IPS-NIHi11 (cell line): ENCODE results near the gene MBD1.
"Not testable (repeated sequence)": the region's sequence is repeated elsewhere in the genome, so short reads cannot be mapped to it uniquely, and the experiment has no call there.

ENCODE experiments used
- DNase-seq: peaks from one replicate; pipeline ENCODE4 v3.0.0; 2012; ENCODE audit warnings: mixed read lengths, low spot score

The MBD1 gene

DNA sequence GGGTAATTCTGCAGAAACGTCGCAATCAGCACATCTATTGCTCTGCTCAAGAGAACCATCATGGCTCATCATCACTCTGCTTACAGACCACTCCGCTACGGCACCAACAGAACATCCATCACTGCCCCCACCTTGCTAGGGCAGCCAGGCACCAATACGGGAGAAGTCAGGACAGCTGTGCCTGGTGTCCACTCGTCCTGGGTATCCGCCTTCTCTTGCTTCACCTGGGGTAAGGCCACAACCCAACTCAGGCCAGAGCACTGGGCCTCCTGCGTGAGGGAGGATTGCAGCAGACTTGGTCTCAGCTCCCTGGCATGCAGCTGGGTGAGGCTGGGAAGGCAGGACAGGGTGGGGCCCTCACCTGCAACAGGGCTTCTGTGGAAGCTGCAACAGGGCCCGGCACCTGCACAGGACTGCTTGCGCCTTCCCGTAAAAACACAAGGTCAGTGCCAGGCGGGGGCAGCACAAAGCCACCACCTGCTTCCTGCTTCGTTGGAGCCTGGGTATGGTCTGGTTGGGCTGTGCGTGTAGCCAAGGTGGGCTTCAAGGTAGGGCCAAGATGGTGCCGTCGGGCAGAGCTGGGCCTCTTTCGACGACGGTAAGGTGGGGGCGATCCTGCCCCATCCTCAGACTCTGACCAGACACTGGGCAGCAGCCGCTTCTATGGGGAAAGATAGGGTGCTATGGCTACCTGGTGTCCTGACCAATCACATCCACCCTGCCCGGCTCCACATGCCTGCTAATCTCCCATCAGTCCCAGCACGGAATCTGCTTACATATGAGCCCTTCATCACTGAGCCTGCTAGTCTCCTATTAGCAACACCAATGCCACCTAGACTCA, 7.9 kb downstream of the MBD1 start:
- DNase-seq = no peak

DNA sequence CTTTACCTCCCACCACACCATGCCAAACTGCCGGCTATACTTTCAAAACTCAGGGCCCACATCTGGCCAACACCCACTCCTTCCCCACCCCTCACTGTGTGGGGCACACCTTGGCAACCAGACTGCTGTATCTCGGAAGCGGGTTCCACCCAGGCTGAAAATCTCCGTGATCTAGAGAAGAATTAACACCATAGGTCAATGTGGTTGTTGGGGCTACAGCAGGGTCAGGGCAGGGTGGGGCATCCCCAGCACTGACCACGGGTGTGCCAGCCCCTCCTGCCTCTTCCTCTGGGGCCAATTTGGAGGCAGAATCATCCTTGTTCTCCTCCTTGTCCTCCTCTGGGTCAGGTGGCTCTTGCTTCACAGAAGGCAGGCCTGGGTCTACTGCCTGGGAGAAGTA, 8.8 kb downstream of the MBD1 start:
- DNase-seq = no peak

DNA sequence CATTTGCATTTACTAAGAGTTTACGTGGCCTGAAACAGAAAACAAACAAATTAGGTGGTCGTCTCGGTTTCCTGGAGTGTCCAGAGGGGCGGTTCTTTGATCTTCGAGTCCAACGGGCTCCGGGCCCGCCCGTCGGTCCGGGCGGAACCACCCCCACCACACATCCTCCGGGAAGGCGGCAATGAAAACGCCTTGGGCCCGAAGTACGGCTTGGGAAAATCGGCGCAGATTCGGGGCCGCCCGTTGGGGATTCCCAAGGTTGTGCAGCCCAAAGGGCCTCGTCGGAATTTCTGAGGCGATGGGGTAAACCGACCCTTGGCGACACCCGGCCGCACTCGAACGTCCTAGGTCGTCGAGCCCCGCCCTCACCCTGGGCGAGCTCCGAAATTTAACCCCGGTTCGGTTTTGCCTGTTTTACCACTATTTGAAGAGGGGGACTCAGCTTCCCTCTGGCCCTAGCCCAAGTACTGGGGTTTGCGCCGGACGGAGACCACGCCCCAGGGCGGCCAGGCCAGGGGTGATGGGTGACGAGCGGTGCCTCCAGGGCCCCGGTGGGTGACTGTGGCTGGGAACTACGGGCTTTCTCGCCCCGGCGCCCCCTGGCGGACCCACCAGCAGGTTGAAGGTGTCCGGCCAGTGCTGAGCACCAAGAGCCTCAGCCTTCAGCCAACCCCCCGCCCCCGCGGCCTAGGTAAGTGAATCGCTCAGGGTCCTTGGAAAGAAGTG, 13.1 kb downstream of the MBD1 start:
- DNase-seq = peak; percentile 93

DNA sequence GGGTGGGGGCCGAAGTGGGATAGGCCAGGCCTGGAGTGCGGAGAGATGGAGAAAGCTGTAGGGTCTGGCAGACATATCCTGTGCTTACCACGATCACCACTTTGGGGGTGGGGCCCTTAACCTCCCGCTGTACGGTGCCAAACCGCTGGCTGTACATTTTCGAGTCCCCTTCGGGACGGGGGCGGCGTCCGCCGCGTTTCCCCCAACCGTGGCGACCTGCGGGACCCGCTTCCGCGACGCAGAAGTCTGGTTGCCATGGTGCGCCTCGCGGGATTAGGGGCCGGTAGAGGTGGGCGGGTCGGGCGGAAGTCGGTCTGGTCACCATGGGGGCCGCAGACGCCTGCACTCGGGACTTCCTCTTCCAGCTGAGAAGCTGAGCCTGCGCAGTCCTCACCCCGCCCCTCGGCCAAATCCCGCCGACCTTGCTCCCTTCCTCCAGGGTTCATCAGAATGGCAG, 15.0 kb downstream of the MBD1 start, which contains the start of gene CFAP53:
CFAP53 (minus strand) TSS at position 248 of the 457 bp plus-strand sequence; CDS start at position 157, 91 bp downstream.
- peak; percentile 96 for DNase-seq

DNA sequence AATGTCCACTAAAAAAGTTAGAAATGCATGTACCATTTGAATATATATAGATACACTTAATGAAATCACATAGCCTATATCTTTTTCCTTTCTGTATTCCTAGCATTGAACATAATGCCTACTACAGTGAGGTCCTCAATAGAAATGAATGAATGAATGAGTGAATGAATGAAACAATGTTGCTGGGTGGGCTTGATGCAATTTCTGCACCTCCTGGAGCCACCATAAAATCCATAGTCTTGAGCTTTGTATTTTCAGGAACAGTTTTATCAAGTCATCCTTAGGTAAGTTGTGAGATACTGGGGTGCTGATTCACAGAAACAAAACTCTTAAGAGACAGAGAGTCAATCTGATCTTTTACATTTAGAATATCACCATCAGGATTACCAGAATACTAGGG, 18.3 kb downstream of the MBD1 start:
- no peak for DNase-seq

DNA sequence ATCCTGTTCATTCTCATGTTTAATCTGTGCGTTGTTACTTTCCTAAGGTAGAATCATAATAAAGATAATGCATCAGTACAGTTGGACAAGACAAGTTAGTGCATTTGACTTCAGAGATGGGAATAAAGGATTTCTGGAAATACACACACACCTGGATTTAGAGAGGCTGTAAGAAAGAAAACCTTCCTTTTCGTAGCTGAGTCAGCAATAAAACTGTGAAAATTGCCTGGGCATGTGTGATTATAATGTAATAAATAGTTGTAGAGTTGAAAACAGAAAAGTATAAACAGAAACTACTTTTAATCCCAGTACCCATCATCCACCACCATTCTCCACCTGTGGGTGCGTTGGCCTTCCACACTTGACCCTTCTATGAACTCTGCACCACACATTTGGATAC, 30.4 kb downstream of the MBD1 start:
- DNase-seq = no peak

DNA sequence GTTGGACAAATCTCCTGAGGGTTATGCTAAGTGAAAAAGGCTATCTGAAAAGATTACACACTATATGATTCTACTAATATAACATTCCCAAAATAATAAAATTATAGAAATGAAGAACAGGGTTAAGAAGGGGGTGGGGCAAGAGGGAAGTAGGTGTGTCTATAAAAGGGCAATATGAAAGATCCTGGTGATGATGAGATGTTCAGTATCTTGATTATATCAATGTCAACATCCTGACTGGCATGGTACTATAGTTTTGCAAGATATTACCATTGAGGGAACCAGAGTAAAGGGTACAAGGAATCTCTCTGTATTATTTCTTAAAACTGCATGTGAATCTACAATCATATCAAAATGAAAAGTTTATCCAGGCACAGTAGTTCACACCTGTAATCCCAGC, 31.7 kb downstream of the MBD1 start:
- no peak for DNase-seq

DNA sequence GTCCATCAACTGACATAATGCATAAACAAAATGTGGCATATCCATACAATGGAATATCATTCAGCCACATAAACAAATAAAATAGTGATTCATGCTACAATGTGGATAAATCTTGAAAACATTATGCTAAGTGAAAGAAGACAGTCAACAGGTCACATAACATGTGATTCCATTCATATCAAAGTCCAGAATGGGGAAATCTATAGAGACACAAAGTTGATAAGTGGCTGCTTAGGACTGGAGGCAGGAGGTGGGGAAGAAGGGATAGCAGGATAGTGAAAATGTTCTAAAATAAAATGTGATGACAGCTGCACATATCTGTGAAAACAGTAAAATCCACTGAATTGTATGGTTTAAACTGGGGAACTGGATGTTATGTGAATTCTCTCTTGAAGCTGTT, 33.8 kb downstream of the MBD1 start:
- no peak for DNase-seq

DNA sequence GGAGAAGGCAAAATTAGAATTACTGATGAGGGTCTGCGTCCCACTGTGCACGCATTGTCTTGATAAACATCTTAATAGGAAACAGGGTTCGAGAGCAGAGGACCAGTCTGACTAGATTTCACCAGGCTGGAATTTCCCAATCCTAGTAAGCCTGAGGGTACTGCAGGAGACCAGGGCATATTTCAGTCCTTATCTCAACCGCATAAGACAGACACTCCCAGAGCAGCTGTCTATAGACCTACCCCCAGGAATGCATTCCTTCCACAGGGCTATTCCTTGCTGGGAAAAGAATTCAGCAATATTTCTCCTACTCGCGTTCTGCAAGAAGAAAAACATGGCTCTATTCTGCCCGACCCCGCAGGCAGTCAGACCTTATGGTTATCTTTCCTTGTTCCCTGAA, 39.6 kb downstream of the MBD1 start:
- not testable (repeated sequence) for DNase-seq

DNA sequence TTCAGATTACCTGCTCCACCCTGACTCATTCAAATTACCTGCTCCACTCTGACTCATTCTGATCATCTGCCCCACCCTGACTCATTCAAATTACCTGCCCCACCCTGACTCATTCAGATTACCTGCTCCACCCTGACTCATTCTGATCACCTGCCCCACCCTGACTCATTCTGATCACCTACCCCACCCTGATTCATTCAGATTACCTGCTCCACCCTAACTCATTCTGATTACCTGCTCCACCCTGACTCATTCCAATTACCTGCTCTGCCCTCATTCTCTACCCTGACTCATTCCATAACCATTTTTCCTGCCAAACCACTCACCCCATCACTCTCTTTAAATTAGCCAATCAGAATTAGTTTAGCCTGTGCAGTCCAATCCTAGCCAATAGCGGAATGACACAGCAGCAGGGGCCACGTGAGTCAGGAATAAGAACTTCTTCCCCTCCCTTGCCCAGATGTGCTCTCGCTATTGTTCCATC, 41.2 kb downstream of the MBD1 start:
- no peak for DNase-seq

DNA sequence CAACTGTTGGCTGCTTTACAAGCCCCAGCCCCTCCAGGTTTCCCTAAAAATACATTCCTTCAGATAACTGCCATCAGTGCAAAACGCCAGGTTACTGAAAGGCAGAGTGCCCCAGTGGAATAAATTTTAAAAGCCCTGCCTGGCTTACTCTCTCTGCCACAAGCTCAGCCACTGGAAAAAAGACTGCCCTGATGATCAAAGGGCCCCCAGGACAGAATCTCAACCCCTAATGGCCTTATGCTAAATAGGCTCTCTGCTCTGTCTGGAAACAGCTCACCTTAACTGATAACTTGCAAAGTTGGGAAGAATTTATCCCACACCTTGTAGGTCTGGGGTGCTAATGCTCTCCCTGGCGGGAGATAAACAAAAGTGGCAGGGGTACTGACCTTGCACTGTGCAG, 48.9 kb downstream of the MBD1 start:
- DNase-seq = peak; percentile 18

DNA sequence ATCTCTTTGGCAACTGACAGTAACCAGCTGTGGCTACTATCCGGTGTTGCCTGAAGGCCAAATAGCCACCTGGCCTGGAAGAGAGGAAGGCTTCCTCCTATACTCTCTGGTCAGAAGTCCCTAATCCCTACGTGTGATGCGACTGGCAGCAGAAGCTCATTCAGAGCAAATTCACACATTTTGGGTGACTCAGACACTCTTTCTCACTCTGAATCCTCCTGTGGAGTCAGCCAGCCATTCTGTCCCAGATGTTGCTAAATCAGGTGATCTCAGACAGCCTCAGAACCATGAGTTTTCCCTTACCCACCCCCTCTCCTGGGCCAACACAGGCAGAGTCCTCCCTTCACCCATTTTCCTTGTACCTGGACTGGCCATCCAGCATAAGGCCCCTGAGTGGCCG, 49.7 kb downstream of the MBD1 start:
- no peak for DNase-seq

DNA sequence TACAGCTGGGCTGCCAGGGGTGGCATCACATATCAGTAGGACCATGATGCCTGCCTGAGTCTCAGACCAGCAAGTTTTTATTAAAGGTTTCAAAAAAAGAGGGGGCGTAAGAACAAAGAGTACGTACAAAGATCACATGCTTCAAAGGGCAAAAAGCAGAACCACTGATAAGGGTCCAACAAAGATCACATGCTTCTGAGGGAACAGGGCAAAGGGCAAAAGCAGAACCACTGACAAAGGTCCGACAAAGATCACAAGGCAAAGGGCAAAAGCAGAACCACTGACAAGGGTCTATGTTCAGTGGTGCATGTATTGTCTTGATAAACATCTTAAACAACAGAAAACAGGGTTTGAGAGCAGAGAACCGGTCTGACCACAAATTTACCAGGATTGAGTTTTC, 61.1 kb downstream of the MBD1 start:
- not testable (repeated sequence) for DNase-seq
